A673 (cell line): Measurements from ENCODE around the gene IL17B. TPM values are rescaled to one million over a fixed set of nuclear protein-coding genes. Genes with fewer than 3 reads are reported as not detected.

Source experiments
- BruUV-seq: library from RNA; stranded (reverse); fragments of 400-500 nt; replicated peaks from 2 replicates; lab custom pipeline; 2021; lab: Mats Ljungman, UMichigan
- CTCF ChIA-PET: fragments of 300-600 bp; sonication (Branson Sonifier 250); formaldehyde crosslinking; loops from one replicate; lab custom pipeline; 2022; ENCODE audit warnings: antibody characterized with exemption; lab: Charles Lee
- POLR2A ChIA-PET: fragments of 300-600 bp; sonication (Branson Sonifier 250); formaldehyde crosslinking; loops from one replicate; lab custom pipeline; 2022; ENCODE audit warnings: antibody characterized with exemption; ENCODE audit not compliant: low non-redundant PET; lab: Charles Lee
- DNase-seq: peaks from one replicate; pipeline ENCODE4 v3.0.0-alpha.2; 2015; ENCODE audit warnings: low spot score
- H3K27ac ChIP-seq: fragments of 200-600 bp; sonication (generic); 2 replicates; pipeline ENCODE4 v1.5.1; 2016; ENCODE audit warnings: mixed run types, low read depth, mild to moderate bottlenecking, mixed read lengths, antibody characterized with exemption, low read length; ENCODE audit not compliant: poor library complexity, severe bottlenecking
- H3K27me3 ChIP-seq: fragments of 200-600 bp; sonication (generic); replicated peaks from 2 replicates; pipeline ENCODE4 v1.6.1; 2017; ENCODE audit warnings: mixed run types, low read depth, mild to moderate bottlenecking, mixed read lengths, antibody characterized with exemption, low read length; ENCODE audit not compliant: insufficient read depth, poor library complexity
- H3K36me3 ChIP-seq: fragments of 200-600 bp; sonication (generic); 2 replicates; pipeline ENCODE4 v1.6.1; 2016; ENCODE audit warnings: mixed run types, mild to moderate bottlenecking, mixed read lengths, antibody characterized with exemption, low read length; ENCODE audit not compliant: insufficient read depth, poor library complexity, severe bottlenecking
- H3K4me1 ChIP-seq: fragments of 200-600 bp; sonication (generic); 2 replicates; pipeline ENCODE4 v1.6.1; 2017; ENCODE audit warnings: mixed run types, mild to moderate bottlenecking, mixed read lengths, antibody characterized with exemption, low read length; ENCODE audit not compliant: insufficient read depth, poor library complexity, severe bottlenecking
- H3K4me3 ChIP-seq: fragments of 200-600 bp; sonication (generic); 2 replicates; pipeline ENCODE4 v1.5.1; 2016; ENCODE audit warnings: low read depth, mixed run types, mild to moderate bottlenecking, mixed read lengths, low read length; ENCODE audit not compliant: poor library complexity, severe bottlenecking
- H3K9me3 ChIP-seq: fragments of 200-600 bp; sonication (generic); 2 replicates; pipeline ENCODE4 v1.6.1; 2016; ENCODE audit warnings: mixed run types, low read depth, mild to moderate bottlenecking, mixed read lengths, antibody characterized with exemption, low read length; ENCODE audit not compliant: poor library complexity, severe bottlenecking
- EZH2 ChIP-seq: fragments of 200-600 bp; sonication (generic); IDR thresholded peaks from 2 replicates; pipeline ENCODE4 v1.6.1; 2017; ENCODE audit warnings: borderline replicate concordance, low read depth, mild to moderate bottlenecking, mixed read lengths, antibody characterized with exemption, low read length; ENCODE audit not compliant: poor library complexity, severe bottlenecking
- intact Hi-C: fragments of 100-400 bp; cut with micrococcal nuclease; formaldehyde crosslinking; loops from one replicate; pipeline ENCODE4 v1.10.0; 2022; ENCODE audit not compliant: unreplicated experiment
- total RNA-seq: library from RNA; stranded (reverse); gene quantifications from 2 replicates; pipeline ENCODE4 v1.2.3, GENCODE V29; 2021
- TF ChIP-seq, protein P1 (sequence below): fragments of 300-800, 200-600 bp; sonication (generic); conservative IDR thresholded peaks from 2 replicates; pipeline ENCODE4 v1.5.1; 2017; ENCODE audit warnings: low read depth, mild to moderate bottlenecking, antibody characterized with exemption, low read length, moderate library complexity, mixed read lengths

The IL17B gene
- total RNA-seq, 1 experiment from 2014 or later = not detected

DNA sequence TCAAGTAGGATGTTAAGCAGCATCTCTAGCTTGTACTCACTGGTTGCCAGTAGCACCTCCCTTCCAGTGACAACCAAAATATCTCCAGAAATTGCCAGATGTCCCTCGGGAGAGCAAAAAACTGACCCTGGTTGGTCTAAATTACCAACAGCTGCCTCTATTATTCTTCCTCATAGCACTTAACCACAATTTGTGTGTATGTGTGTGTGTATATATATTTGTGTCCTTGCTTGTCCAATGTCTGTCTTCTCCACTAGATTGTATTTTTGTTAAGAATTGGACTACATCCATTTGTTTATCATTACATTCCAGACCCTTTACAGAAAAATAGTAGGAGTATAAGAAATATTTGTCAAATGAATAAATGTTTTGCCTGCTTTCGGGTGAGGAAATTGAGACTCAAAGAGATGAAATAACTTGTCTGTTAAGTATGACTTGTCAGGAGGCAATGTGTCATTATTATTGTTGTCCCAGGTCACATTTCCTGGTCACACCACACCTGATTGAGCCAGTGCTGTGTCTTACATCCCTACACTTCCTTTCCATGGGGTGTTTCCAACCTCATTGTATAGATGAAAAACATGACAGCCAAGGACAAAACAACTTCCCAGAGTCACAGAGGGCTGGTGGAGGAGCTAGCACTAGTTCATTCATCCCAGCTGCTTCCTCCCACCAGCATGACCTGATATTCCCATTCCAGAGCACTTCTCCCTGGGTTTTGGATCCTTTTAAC is 45.2 kb downstream of the IL17B start:
- Histone ChIP-seq H3K27ac (no peak overlapping the region), H3K4me1 (no peaks in the 10 kb centered on the region), H3K9me3 (no peaks in the 10 kb centered on the region), H3K36me3 (no peaks in the 10 kb centered on the region), H3K27me3 (peaks cover 10% of the 10 kb centered on the region), H3K4me3 (no peak overlapping the region)
- BruUV-seq = no TSS peak
- CTCF ChIA-PET = no interaction called here
- TF ChIP-seq EZH2 = no peak
- TF ChIP-seq, protein P1, sequence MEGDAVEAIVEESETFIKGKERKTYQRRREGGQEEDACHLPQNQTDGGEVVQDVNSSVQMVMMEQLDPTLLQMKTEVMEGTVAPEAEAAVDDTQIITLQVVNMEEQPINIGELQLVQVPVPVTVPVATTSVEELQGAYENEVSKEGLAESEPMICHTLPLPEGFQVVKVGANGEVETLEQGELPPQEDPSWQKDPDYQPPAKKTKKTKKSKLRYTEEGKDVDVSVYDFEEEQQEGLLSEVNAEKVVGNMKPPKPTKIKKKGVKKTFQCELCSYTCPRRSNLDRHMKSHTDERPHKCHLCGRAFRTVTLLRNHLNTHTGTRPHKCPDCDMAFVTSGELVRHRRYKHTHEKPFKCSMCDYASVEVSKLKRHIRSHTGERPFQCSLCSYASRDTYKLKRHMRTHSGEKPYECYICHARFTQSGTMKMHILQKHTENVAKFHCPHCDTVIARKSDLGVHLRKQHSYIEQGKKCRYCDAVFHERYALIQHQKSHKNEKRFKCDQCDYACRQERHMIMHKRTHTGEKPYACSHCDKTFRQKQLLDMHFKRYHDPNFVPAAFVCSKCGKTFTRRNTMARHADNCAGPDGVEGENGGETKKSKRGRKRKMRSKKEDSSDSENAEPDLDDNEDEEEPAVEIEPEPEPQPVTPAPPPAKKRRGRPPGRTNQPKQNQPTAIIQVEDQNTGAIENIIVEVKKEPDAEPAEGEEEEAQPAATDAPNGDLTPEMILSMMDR = no peak
- DNase-seq = no peak
- intact Hi-C loops = no loop called here
- POLR2A ChIA-PET = no interaction called here

GRCh38 chr5:149328177-149328576 is 50.9 kb downstream of the IL17B start:
- no peaks in the 10 kb centered on the region for H3K4me1 ChIP-seq
- no peak overlapping the region for H3K27ac ChIP-seq
- no peaks in the 10 kb centered on the region for H3K27me3 ChIP-seq
- H3K9me3 ChIP-seq = no peaks in the 10 kb centered on the region
- DNase-seq = no peak
- intact Hi-C loops = no loop called here
- no peak overlapping the region for H3K4me3 ChIP-seq
- CTCF ChIA-PET = interaction anchor here (0.6 kb wide), 1 partner anchor 101 kb away, joined by 3 read pairs; no protein-coding TSS in a partner anchor
- TF ChIP-seq, protein P1 = no peak
- TF ChIP-seq EZH2 = no peak
- POLR2A ChIA-PET = no interaction called here
- BruUV-seq = no TSS peak
- H3K36me3 ChIP-seq = no peaks in the 10 kb centered on the region

DNA sequence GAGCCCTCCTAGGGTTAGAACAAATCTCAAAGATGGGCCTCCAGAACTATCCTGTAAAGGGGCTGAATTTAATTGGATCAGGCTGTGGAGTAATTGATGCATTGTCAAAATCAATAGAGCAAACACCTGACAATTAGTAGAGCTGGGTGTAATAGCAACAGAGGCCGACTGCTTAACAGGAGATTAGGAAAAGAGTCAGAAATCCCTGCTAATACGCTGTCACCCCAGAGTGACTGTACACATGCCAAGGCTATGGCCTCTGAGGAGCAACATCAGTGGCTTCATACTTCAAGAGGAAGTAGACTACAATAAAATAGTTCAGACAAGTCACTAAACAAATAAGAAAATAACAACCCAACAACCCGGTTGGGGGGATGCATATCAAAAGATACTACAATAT is 52.5 kb downstream of the IL17B start:
- Histone ChIP-seq H3K4me3 (no peak overlapping the region), H3K27ac (no peak overlapping the region), H3K27me3 (no peaks in the 10 kb centered on the region), H3K9me3 (no peaks in the 10 kb centered on the region), H3K4me1 (no peaks in the 10 kb centered on the region), H3K36me3 (no peaks in the 10 kb centered on the region)
- ChIA-PET POLR2A (no interaction called here), CTCF (no interaction called here)
- TF ChIP-seq, protein P1 = no peak
- no peak for TF ChIP-seq EZH2
- no TSS peak for BruUV-seq
- no peak for DNase-seq
- intact Hi-C loops = no loop called here
